ENCODE data around the gene ROBO1.
A peak's percentile ranks its signal among the peaks of the same experiment; 100 is the strongest.

Gene ROBO1

GRCh38 chr3:78912687-78913086 lies 855.1 kb downstream of the ROBO1 start:
- in situ Hi-C loops (cut with MboI; ENCODE audit: low sequenced_read_pairs): no loop called here
- H3K36me3 ChIP-seq (replicated peaks): no peaks in the 10 kb centered on the region
- H3K4me3 ChIP-seq: no peak overlapping the region
- H3K27me3 ChIP-seq (ENCODE audit: low read depth): no peaks in the 10 kb centered on the region
- no peak for DNase-seq (ENCODE audit: low spot score in 2 of 2)
- peaks cover 34% of the 10 kb centered on the region for H3K4me1 ChIP-seq
- H3K9me3 ChIP-seq: no peaks in the 10 kb centered on the region

DNA sequence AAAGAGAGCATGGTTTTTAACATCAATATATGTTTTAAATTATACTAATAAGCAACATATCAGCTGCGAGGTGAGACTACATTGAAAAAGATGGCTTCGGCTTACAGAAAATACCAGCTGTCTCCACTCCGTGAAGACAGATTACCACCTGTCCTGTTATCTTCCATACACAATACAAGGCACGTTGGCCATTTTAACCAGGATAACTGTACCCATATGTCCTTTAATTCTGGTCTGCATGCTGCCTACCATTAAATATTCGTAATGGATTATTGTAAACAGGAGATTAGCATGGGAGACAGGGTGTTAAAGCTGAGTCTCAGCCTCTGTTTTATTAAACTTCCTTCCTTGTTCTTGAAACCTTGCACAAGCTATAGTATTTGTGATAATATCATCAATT lies 855.5 kb downstream of the ROBO1 start:
- Histone ChIP-seq H3K9me3 (no peaks in the 10 kb centered on the region), H3K4me1 (peaks cover 38% of the 10 kb centered on the region), H3K27me3 (ENCODE audit: low read depth) (no peaks in the 10 kb centered on the region), H3K36me3 (replicated peaks) (no peaks in the 10 kb centered on the region), H3K4me3 (no peak overlapping the region)
- DNase-seq (ENCODE audit: low spot score in 2 of 2): peak in 1 of 2 experiments; percentile 21
- in situ Hi-C loops (cut with MboI; ENCODE audit: low sequenced_read_pairs): no loop called here

- Histone ChIP-seq H3K36me3 (replicated peaks) (no peaks in the 10 kb centered on the region), H3K4me3 (no peak overlapping the region), H3K27me3 (ENCODE audit: low read depth) (no peaks in the 10 kb centered on the region), H3K9me3 (no peaks in the 10 kb centered on the region), H3K4me1 (peaks cover 47% of the 10 kb centered on the region)
- no peak for DNase-seq (ENCODE audit: low spot score in 2 of 2)
- in situ Hi-C loops (cut with MboI; ENCODE audit: low sequenced_read_pairs): no loop called here
These were observed 856.4 kb downstream of the ROBO1 start for GRCh38 chr3:78911394-78911793.

DNA sequence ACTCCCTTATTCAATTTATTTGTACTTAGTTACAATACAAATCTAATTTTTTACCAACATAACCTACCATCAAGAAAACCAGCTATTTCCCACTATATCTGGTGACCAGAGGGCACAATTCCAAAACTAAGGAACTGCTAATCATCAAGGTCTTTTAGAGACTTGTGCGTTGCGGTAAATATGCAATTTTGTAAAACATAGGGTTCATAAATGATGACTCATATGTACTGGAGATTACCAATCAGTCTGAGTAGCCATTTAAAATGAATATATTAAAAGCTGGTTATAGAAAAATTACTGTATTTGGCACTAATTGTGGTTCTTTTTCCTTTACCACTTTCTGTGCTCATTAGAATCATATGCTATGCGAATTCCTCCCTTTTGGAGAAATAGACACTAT lies 859.6 kb downstream of the ROBO1 start:
- H3K4me1 ChIP-seq: peaks cover 47% of the 10 kb centered on the region
- in situ Hi-C loops (cut with MboI; ENCODE audit: low sequenced_read_pairs): no loop called here
- no peaks in the 10 kb centered on the region for H3K27me3 ChIP-seq (ENCODE audit: low read depth)
- no peaks in the 10 kb centered on the region for H3K9me3 ChIP-seq
- H3K36me3 ChIP-seq (replicated peaks): no peaks in the 10 kb centered on the region
- no peak overlapping the region for H3K4me3 ChIP-seq
- DNase-seq (ENCODE audit: low spot score in 2 of 2): no peak

DNA sequence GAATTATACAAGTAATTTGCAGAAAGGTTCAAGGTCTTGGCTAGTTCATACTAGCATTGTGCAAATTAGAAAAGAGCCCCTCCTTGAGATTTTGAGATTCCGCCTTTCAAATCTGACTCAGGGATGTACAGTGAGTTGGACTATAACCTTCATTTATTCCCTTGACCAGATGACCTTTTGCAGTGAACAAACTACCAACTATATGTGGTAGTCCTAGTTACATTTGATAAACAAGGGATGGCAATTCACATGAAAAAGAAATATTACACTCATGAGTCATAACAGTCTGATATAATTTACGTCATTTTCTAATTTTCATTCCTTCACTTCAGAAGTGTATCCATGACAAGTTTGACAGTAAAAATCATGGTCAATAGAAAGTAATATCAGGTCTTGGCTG lies 860.4 kb downstream of the ROBO1 start:
- H3K27me3 ChIP-seq (ENCODE audit: low read depth): no peaks in the 10 kb centered on the region
- peaks cover 39% of the 10 kb centered on the region for H3K4me1 ChIP-seq
- no peak overlapping the region for H3K4me3 ChIP-seq
- in situ Hi-C loops (cut with MboI; ENCODE audit: low sequenced_read_pairs): no loop called here
- H3K36me3 ChIP-seq (replicated peaks): no peaks in the 10 kb centered on the region
- peak in 1 of 2 experiments; percentile 26 for DNase-seq (ENCODE audit: low spot score in 2 of 2)
- no peaks in the 10 kb centered on the region for H3K9me3 ChIP-seq

- in situ Hi-C loops (cut with MboI; ENCODE audit: low sequenced_read_pairs): no loop called here
- no peak overlapping the region for H3K4me3 ChIP-seq
- H3K4me1 ChIP-seq: peaks cover 39% of the 10 kb centered on the region
- no peaks in the 10 kb centered on the region for H3K36me3 ChIP-seq (replicated peaks)
- H3K9me3 ChIP-seq: no peaks in the 10 kb centered on the region
- peak in 1 of 2 experiments; percentile 76 for DNase-seq (ENCODE audit: low spot score in 2 of 2)
- no peaks in the 10 kb centered on the region for H3K27me3 ChIP-seq (ENCODE audit: low read depth)
These were observed 860.9 kb downstream of the ROBO1 start for GRCh38 chr3:78906930-78907329.

DNA sequence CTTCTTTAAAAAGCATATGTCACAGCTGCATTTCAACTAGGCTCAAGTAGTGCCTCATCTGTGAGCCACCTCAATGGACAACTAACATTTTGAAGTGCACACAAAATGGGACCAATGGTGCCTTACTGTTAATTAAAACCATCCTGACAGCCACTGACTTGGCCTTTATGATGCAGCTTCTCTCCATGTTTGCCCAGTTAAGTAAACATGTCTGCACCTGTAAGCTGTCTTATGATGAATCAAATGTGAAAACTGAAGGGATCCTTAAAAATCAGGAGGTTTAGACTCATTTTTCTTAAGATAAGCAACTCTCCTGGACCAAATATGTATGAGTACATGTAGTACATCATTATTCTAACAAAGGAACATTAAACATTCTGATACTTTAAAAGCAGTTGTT lies 861.6 kb downstream of the ROBO1 start:
- H3K4me3 ChIP-seq: no peak overlapping the region
- no peak for DNase-seq (ENCODE audit: low spot score in 2 of 2)
- no peaks in the 10 kb centered on the region for H3K9me3 ChIP-seq
- no peaks in the 10 kb centered on the region for H3K27me3 ChIP-seq (ENCODE audit: low read depth)
- H3K36me3 ChIP-seq (replicated peaks): no peaks in the 10 kb centered on the region
- peaks cover 46% of the 10 kb centered on the region for H3K4me1 ChIP-seq
- in situ Hi-C loops (cut with MboI; ENCODE audit: low sequenced_read_pairs): no loop called here

GRCh38 chr3:78905700-78906099 lies 862.1 kb downstream of the ROBO1 start:
- in situ Hi-C loops (cut with MboI; ENCODE audit: low sequenced_read_pairs): no loop called here
- Histone ChIP-seq H3K4me3 (no peak overlapping the region), H3K27me3 (ENCODE audit: low read depth) (no peaks in the 10 kb centered on the region), H3K4me1 (peaks cover 52% of the 10 kb centered on the region), H3K9me3 (no peaks in the 10 kb centered on the region), H3K36me3 (replicated peaks) (no peaks in the 10 kb centered on the region)
- no peak for DNase-seq (ENCODE audit: low spot score in 2 of 2)

DNA sequence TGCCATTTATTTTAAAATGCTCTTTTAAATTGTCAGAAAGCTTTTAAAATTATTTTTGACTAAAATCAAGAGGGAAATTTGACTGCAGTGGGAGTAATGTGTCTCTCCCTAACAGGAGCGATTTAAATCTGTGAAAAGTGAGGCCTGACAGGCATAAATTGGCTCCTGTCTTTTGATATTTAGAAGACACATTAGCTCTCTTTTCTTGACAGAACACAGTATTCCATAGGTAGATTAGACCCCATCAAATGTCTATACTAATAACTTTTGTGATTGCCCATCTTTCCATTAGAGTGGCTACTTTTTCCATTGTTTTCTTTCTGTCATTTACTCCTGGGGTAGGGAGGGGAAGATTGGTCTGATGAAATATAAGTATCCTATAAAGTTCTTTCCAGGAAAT lies 866.3 kb downstream of the ROBO1 start:
- Histone ChIP-seq H3K27me3 (ENCODE audit: low read depth) (no peaks in the 10 kb centered on the region), H3K4me3 (no peak overlapping the region), H3K9me3 (no peaks in the 10 kb centered on the region), H3K4me1 (peaks cover 39% of the 10 kb centered on the region), H3K36me3 (replicated peaks) (no peaks in the 10 kb centered on the region)
- in situ Hi-C loops (cut with MboI; ENCODE audit: low sequenced_read_pairs): no loop called here
- no peak for DNase-seq (ENCODE audit: low spot score in 2 of 2)

GRCh38 chr3:78900880-78901279 lies 866.9 kb downstream of the ROBO1 start:
- H3K4me3 ChIP-seq: no peak overlapping the region
- in situ Hi-C loops (cut with MboI; ENCODE audit: low sequenced_read_pairs): no loop called here
- no peak for DNase-seq (ENCODE audit: low spot score in 2 of 2)
- H3K4me1 ChIP-seq: peaks cover 38% of the 10 kb centered on the region
- no peaks in the 10 kb centered on the region for H3K36me3 ChIP-seq (replicated peaks)
- no peaks in the 10 kb centered on the region for H3K9me3 ChIP-seq
- no peaks in the 10 kb centered on the region for H3K27me3 ChIP-seq (ENCODE audit: low read depth)

DNA sequence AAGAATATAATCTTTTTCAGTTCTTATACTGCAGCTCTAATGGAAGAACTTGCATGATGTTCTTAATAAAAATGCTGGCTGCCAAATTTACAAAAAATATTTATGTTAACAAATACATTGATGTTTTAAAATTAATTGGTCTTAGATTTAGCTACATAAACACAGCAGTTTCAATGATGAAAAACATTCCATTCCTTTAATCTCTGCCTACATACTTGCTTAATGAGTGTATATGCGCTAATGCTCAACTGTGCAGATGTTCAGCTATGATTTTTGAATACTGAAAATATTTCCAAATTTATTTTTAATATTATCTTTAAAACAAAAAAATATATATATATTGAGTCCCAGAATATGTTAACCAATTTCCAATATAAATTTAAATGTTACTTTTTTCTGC lies 867.4 kb downstream of the ROBO1 start:
- DNase-seq (ENCODE audit: low spot score in 2 of 2): no peak
- peaks cover 42% of the 10 kb centered on the region for H3K4me1 ChIP-seq
- no peaks in the 10 kb centered on the region for H3K27me3 ChIP-seq (ENCODE audit: low read depth)
- H3K36me3 ChIP-seq (replicated peaks): no peaks in the 10 kb centered on the region
- H3K9me3 ChIP-seq: no peaks in the 10 kb centered on the region
- H3K4me3 ChIP-seq: no peak overlapping the region
- in situ Hi-C loops (cut with MboI; ENCODE audit: low sequenced_read_pairs): no loop called here

- Histone ChIP-seq H3K4me1 (peaks cover 27% of the 10 kb centered on the region), H3K36me3 (replicated peaks) (no peaks in the 10 kb centered on the region), H3K27me3 (ENCODE audit: low read depth) (no peaks in the 10 kb centered on the region), H3K9me3 (no peaks in the 10 kb centered on the region), H3K4me3 (no peak overlapping the region)
- in situ Hi-C loops (cut with MboI; ENCODE audit: low sequenced_read_pairs): no loop called here
- no peak for DNase-seq (ENCODE audit: low spot score in 2 of 2)
These were observed 872.3 kb downstream of the ROBO1 start for GRCh38 chr3:78895528-78895927.

DNA sequence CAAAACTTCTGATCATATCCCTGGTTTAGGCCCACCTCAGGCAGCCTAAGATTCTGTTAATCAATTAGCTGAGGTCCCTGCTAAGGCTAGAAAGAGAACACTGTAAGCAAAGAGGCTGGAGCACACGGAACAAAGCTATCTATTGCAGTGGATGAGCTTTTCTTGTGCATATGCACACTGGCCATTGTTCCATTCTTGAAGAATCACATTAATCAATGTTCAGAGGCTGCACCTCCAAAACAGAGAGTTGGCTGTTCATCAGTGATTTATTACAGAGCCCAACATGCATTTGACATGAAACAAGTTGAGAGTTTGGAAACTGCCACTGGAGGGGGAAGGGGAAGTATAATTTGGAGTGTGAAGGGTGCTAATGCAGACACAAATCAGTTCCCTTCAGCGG lies 873.0 kb downstream of the ROBO1 start:
- Histone ChIP-seq H3K4me1 (peaks cover 32% of the 10 kb centered on the region), H3K27me3 (ENCODE audit: low read depth) (no peaks in the 10 kb centered on the region), H3K4me3 (no peak overlapping the region), H3K36me3 (replicated peaks) (no peaks in the 10 kb centered on the region), H3K9me3 (no peaks in the 10 kb centered on the region)
- in situ Hi-C loops (cut with MboI; ENCODE audit: low sequenced_read_pairs): no loop called here
- peak; percentile 61 to 96 for DNase-seq (ENCODE audit: low spot score in 2 of 2)

GRCh38 chr3:78893161-78893560 lies 874.6 kb downstream of the ROBO1 start:
- Histone ChIP-seq H3K4me1 (peaks cover 45% of the 10 kb centered on the region), H3K27me3 (ENCODE audit: low read depth) (no peaks in the 10 kb centered on the region)

DNA sequence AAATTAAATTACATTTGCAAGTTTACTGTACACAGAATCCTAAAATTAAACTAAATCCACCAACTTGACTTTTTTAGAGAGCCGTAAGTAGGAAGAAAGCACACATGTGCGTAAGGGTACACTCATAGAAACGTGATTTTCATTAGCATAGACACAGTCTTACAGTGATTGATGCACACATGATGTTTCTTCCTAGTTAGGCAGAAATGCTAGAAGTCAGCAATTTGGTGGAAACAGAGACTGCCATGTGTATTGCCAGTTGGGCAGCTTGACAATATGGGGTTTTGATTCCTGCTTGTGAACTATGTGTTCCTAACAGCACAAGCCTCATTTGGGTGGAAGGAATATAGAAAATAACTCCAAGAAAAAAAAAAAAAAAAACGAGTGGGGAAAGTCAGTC lies 878.5 kb downstream of the ROBO1 start:
- no peaks in the 10 kb centered on the region for H3K9me3 ChIP-seq
- no peaks in the 10 kb centered on the region for H3K27me3 ChIP-seq (ENCODE audit: low read depth)
- no peak for DNase-seq (ENCODE audit: low spot score in 2 of 2)
- peaks cover 39% of the 10 kb centered on the region for H3K4me1 ChIP-seq
- H3K36me3 ChIP-seq (replicated peaks): no peaks in the 10 kb centered on the region
- H3K4me3 ChIP-seq: no peak overlapping the region
- in situ Hi-C loops (cut with MboI; ENCODE audit: low sequenced_read_pairs): no loop called here

More at GRCh38 chr3:78893161-78893560, 874.6 kb downstream of the ROBO1 start:
- H3K9me3 ChIP-seq: no peaks in the 10 kb centered on the region
- DNase-seq (ENCODE audit: low spot score in 2 of 2): no peak
- H3K36me3 ChIP-seq (replicated peaks): no peaks in the 10 kb centered on the region
- H3K4me3 ChIP-seq: no peak overlapping the region
- in situ Hi-C loops (cut with MboI; ENCODE audit: low sequenced_read_pairs): no loop called here

Measured in HAP-1 (cell line).